DOHH2 (cell line): ENCODE data around the gene SLC47A1.

Source experiments
- H3F3A ChIP-seq: fragments of 200-600 bp; sonication (generic), shearing (Covaris generic); 2 replicates; pipeline ENCODE4 v1.6.0; 2016; ENCODE audit warnings: antibody characterized with exemption, mild to moderate bottlenecking; ENCODE audit not compliant: control insufficient read depth, insufficient read depth
- H3K27ac ChIP-seq: fragments of 200-600 bp; sonication (generic); 2 replicates; pipeline ENCODE4 v1.5.1; 2014; ENCODE audit warnings: low read depth, mild to moderate bottlenecking, low read length, moderate library complexity
- H3K27me3 ChIP-seq: fragments of 200-600 bp; sonication (generic); 2 replicates; pipeline ENCODE4 v1.6.1; 2014; ENCODE audit warnings: mild to moderate bottlenecking, low read length, mixed read lengths; ENCODE audit not compliant: control insufficient read depth
- H3K36me3 ChIP-seq: fragments of 200-600 bp; sonication (generic); 2 replicates; pipeline ENCODE4 v1.6.1; 2014; ENCODE audit warnings: mild to moderate bottlenecking, low read length, moderate library complexity, mixed read lengths; ENCODE audit not compliant: control insufficient read depth
- H3K4me1 ChIP-seq: fragments of 200-600 bp; sonication (generic); 2 replicates; pipeline ENCODE4 v1.6.1; 2014; ENCODE audit warnings: mild to moderate bottlenecking, low read length, mixed read lengths; ENCODE audit not compliant: control insufficient read depth
- H3K4me2 ChIP-seq: fragments of 200-600 bp; sonication (generic); 2 replicates; pipeline ENCODE4 v1.6.0; 2014; ENCODE audit warnings: mild to moderate bottlenecking, low read length, moderate library complexity
- H3K4me3 ChIP-seq: fragments of 200-600 bp; sonication (generic); 2 replicates; pipeline ENCODE4 v1.5.1; 2014; ENCODE audit warnings: mild to moderate bottlenecking, low read length, mixed read lengths
- H3K79me2 ChIP-seq: fragments of 200-600 bp; sonication (generic); 2 replicates; pipeline ENCODE4 v1.6.1; 2014; ENCODE audit warnings: mild to moderate bottlenecking, low read length, mixed read lengths; ENCODE audit not compliant: control insufficient read depth
- H3K9me2 ChIP-seq: fragments of 200-600 bp; sonication (generic); replicated peaks from 2 replicates; pipeline ENCODE4 v1.6.1; 2014; ENCODE audit warnings: mild to moderate bottlenecking, low read length, mixed read lengths; ENCODE audit not compliant: control insufficient read depth
- H3K9me3 ChIP-seq: fragments of 200-600 bp; sonication (generic); 2 replicates; pipeline ENCODE4 v1.6.1; 2014; ENCODE audit warnings: antibody characterized with exemption, low read length, mixed read lengths; ENCODE audit not compliant: control insufficient read depth, insufficient read depth
- H4K20me1 ChIP-seq: fragments of 200-600 bp; sonication (generic); 2 replicates; pipeline ENCODE4 v1.6.0; 2014; ENCODE audit warnings: low read depth, mild to moderate bottlenecking, antibody characterized with exemption, low read length, moderate library complexity; ENCODE audit not compliant: control insufficient read depth, insufficient read depth
- EZH2phosphoT487 ChIP-seq: fragments of 200-600 bp; sonication (generic); IDR thresholded peaks from 2 replicates; pipeline ENCODE4 v1.6.1; 2017; ENCODE audit warnings: borderline replicate concordance, mild to moderate bottlenecking, antibody characterized with exemption, low read length, moderate library complexity, mixed read lengths
- TF ChIP-seq, protein P1 (sequence below): fragments of 200-600 bp; sonication (generic); IDR thresholded peaks from one replicate; pipeline ENCODE4 v1.5.1; 2014; ENCODE audit warnings: antibody characterized with exemption, mild to moderate bottlenecking, low read depth, low read length; ENCODE audit not compliant: poor library complexity, severe bottlenecking

Gene SLC47A1

GRCh38 chr17:19569785-19570543 is 36.3 kb downstream of the SLC47A1 start:
- Histone ChIP-seq H3K36me3 (no peaks in the 10 kb centered on the region), H4K20me1 (no peaks in the 10 kb centered on the region), H3K4me2 (no peak overlapping the region), H3K9me3 (no peaks in the 10 kb centered on the region), H3K79me2 (no peaks in the 10 kb centered on the region), H3F3A (no peaks in the 10 kb centered on the region), H3K9me2 (no peaks in the 10 kb centered on the region), H3K27me3 (0 out of 2 replicates have a peak, but pooled peaks cover 5% of the 10 kb centered on the region), H3K4me1 (no peaks in the 10 kb centered on the region), H3K4me3 (no peak overlapping the region), H3K27ac (no peak overlapping the region)
- TF ChIP-seq, protein P1, sequence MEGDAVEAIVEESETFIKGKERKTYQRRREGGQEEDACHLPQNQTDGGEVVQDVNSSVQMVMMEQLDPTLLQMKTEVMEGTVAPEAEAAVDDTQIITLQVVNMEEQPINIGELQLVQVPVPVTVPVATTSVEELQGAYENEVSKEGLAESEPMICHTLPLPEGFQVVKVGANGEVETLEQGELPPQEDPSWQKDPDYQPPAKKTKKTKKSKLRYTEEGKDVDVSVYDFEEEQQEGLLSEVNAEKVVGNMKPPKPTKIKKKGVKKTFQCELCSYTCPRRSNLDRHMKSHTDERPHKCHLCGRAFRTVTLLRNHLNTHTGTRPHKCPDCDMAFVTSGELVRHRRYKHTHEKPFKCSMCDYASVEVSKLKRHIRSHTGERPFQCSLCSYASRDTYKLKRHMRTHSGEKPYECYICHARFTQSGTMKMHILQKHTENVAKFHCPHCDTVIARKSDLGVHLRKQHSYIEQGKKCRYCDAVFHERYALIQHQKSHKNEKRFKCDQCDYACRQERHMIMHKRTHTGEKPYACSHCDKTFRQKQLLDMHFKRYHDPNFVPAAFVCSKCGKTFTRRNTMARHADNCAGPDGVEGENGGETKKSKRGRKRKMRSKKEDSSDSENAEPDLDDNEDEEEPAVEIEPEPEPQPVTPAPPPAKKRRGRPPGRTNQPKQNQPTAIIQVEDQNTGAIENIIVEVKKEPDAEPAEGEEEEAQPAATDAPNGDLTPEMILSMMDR = no peak
- TF ChIP-seq EZH2phosphoT487 = no peak

- Histone ChIP-seq H3K27me3 (0 out of 2 replicates have a peak, but pooled peaks cover 5% of the 10 kb centered on the region), H3K4me1 (no peaks in the 10 kb centered on the region), H3K79me2 (no peaks in the 10 kb centered on the region), H3K9me2 (no peaks in the 10 kb centered on the region), H4K20me1 (no peaks in the 10 kb centered on the region), H3K9me3 (no peaks in the 10 kb centered on the region), H3F3A (no peaks in the 10 kb centered on the region), H3K4me3 (no peak overlapping the region), H3K4me2 (no peak overlapping the region), H3K27ac (no peak overlapping the region), H3K36me3 (no peaks in the 10 kb centered on the region)
- TF ChIP-seq, protein P1 = no peak
- TF ChIP-seq EZH2phosphoT487 = no peak
Observed at GRCh38 chr17:19570544-19571062, 36.9 kb downstream of the SLC47A1 start.

DNA sequence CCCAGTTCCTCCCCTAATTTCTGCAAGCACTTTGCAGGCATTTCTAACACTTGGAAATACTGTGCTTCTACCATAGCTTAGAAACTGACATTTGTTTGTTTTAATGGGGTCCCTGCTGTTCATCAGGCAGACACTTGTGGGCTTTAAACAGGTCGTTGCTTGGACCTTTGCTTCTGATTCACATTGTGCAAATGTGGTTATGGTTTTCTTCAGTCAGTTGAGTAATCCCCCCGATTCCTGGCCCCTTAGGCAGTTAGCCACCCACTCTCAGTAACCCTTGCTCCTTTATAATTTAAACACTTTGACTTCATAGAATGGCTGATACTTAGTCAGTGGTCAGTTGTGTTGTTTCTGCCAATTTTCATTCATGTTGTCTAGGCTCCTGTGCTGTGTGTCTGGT is 39.4 kb downstream of the SLC47A1 start:
- Histone ChIP-seq H3K36me3 (no peaks in the 10 kb centered on the region), H3K4me1 (no peaks in the 10 kb centered on the region), H3K9me3 (no peaks in the 10 kb centered on the region), H3K79me2 (no peaks in the 10 kb centered on the region), H3K4me3 (no peak overlapping the region), H4K20me1 (no peaks in the 10 kb centered on the region), H3K4me2 (no peak overlapping the region), H3F3A (no peaks in the 10 kb centered on the region), H3K27ac (no peak overlapping the region), H3K9me2 (no peaks in the 10 kb centered on the region), H3K27me3 (0 out of 2 replicates have a peak, but pooled peaks cover 5% of the 10 kb centered on the region)
- TF ChIP-seq, protein P1 = no peak
- TF ChIP-seq EZH2phosphoT487 = no peak
